ENCODE measurements around the gene RALGPS1.

Gene RALGPS1

DNA sequence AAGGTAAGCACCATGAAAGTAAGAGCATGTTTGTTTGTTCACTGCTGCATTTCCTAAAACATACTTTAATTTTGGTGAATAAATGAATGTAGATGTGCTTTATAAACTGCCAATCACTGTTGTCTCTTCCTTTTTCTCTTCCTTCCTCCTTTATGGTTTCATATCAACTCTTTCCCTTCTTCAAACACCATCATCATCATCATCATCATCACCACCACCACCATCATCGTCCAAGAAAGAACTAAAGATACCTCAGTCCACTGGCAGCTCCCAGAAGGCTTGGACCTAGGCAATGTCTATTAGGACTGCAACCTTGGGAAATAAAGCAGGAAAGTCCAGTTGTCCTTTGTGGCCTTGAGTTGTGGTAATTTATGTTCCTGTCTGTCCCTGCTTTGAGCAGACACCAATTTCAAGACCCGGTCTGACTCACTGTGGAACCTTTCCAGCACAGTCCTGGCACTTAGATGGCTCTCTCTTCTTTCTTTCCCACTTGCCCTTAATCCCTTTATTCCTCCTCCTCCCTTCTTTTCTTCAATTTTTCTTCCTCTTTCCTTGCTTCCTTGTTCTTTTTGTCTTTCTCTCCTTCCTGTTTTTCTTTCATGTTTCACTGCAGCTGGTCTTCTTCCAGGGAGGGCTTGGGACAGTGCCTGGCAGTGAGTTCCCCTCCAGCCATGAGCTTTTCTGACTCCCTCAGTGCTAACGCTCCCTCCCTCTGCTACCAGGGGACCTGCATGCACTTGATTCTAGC is 108.5 kb downstream of the RALGPS1 start:
- no peak for DNase-seq

DNA sequence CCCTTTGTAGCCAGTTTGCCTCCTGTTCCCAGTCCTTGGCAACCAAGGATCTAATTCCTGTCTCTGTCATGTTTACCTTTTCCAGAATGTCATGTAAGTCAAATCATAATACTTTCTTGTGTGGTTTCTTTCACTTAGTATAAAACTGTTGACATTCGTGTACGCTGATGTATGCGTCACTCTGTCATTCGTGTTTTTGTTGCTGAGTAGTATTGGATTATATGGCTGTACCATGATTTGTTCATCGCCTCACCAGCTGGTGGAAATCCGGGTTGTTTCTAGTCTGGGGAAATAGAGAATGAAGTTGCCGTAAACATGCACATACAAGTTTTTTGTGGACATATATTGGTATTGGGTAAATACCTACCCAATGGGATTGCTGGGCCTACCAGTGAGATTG is 110.5 kb downstream of the RALGPS1 start:
- no peak for DNase-seq

DNA sequence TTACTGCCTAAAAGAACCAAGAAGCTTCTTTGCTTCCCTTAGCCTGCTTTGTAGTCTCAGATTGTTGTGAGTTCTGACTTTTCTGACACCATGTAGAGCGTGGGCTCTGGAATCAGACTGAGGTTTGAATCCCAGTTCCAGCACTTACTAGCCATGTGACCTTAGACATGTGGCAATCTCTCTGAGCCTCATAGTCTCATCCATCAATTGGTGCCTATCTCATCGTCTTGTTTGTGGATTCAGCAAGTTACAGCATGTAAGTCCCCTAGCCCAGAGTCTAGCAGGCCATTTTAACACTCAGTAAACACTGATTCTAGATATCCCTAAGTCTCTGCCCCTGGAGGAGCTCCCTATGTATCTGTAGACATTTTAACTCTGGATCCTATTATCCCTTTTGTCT is 113.1 kb downstream of the RALGPS1 start:
- DNase-seq: no peak

DNA sequence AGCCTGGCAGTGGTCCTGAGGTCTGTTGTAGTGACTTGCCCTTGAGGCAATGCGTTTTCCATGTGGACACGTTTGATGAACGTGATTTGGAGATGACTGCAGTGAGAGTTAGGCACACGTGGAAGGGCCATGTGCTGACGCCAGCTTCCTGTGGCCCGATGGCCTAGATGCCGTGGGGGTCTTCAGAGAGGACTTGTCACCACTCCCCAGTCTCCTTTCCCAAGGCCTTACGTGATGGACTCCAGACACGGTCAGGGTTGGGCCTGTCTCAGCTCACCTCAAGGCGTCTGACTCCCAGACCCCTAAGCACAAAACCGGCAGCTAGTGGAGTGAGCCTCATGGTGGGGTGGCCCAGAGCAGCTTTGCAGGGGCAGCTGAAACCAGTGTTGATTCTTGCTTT is 115.0 kb downstream of the RALGPS1 start:
- no peak for DNase-seq

DNA sequence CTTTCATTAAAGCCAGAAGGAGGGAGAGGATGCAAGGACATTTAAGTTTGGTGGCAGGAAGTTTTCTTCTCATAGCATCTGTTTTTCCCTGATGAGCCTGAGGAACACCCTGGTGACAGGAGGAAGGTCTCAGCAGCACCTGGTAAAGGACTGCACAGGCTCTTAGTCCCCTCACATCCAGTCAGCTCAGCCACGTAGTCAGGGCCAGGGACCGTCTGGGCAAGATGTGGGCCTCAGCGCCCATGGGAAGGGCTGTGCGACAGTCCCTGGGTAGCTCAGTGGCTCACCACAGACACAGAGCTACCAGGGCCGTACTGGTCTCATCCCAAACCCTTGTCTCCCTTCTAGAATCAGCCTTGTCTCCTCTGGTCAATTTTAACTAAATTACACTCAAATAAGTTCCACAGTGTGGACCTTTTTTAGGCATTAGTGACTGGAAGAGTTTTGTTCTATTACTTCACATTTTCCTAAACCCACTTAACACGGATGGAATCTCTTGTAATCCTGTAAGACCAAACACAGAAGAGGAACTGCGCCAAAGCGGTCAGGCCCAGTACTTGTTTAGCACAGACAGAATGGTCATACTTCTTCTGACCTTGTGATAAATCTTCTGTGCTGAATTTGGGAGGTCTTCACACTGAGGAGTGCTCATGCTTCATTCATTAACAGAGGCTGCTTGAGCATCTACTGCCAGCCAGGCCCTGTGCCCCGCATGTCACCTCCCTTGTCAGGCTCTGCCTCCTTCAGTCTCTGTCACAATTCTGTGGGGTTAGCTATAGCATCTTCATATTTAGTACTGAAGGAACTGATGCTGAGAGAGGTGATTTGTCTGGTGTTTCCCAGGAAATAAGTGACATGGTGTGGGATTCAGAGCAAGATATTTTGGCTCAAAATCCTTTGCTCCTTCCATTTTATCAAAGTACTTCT is 116.5 kb downstream of the RALGPS1 start:
- DNase-seq: no peak

DNA sequence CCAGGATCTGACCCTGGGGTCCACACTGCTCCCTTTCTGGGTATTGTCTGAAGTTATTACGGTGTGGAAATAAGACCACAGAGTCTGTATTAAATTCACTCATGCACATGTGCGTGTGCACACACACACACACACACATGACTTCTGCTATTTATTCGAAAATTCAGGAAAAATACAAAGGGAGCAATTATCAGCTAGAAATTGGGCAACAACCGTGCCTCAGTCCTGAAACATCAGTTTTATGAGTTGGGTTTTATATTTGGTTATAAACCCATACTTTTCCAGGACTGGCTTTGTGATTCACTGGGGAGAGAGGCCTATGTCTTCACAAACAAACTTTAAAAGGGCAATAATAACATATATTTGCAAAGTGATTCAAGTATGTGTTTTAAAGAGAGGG is 117.7 kb downstream of the RALGPS1 start:
- no peak for DNase-seq

DNA sequence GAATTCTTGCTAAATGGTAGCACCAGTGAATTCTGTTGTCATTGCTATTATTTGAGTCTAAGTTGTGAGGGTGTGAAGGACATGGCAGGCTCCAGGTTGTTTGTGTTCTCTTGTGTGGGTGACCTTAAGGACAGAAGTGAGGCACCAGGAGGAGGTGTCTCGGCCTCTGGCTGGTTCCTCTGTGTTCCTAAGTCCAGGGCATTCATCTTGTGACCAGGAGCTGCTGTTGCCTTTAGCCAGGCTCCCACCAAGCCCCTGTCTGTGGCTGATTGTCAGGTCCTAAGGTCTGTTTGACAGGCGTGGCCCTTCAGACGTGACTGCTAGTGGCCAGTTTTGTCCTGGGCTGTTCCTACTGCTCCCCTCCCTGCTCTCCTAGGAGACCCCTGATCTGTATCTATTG is 118.5 kb downstream of the RALGPS1 start:
- DNase-seq: no peak

DNA sequence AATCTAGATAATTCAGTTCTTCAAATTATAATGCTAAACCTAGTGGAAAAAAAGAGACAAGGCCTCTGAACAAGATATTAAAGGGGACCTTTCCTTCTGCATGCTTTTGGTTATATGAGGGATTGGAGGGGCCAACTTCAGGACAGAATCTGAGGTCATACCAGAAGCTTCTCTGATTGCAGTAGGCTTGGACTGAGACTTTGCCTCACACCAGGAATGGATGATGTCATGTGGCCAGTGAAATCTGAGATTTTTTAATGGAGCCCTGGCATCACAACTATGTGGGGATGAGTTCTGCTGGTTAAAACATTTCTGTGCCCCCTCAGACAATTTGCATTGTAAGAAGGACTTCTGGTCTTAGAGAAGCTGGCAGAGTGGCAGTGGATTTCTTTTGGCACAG is 119.2 kb downstream of the RALGPS1 start:
- DNase-seq: peak; percentile 55

DNA sequence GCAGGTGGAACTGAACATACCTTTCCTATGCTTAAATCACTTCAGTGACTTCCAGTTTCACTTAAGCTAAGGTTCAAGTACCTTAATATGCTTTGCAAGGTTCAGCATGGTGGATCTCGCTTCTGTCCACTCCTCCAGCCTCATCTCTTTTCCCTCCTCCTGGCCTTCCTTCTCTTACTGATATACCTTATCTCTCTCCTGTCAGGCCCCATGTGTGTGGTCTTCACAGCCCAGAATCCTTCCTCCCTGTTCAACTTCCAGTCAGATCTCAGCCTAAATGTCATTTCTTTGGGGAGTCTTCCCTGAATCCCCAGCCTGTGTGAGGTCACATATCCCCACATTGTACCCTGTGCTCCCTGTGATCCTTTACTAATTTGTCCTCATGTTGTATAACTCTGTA is 120.1 kb downstream of the RALGPS1 start:
- no peak for DNase-seq

DNA sequence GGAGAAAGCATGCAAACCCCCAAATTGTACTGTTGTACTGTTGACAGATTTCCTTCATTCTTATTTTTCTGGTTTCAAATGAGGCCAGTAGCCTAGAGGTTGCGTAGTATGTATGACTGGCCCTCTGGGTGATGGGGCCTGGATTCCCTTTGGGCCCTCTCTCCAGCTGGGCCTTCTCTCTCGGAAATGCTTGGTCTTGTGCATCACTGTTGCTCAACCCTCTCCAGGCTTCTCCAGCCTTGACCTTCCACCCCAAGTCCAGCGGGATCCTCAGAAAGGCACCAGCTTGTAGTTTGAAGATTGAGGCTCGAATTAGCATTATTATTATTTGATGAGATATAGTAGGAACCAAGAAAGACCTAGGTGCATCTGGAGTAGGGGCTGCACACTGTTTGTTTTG is 120.8 kb downstream of the RALGPS1 start:
- peak; percentile 30 for DNase-seq

DNA sequence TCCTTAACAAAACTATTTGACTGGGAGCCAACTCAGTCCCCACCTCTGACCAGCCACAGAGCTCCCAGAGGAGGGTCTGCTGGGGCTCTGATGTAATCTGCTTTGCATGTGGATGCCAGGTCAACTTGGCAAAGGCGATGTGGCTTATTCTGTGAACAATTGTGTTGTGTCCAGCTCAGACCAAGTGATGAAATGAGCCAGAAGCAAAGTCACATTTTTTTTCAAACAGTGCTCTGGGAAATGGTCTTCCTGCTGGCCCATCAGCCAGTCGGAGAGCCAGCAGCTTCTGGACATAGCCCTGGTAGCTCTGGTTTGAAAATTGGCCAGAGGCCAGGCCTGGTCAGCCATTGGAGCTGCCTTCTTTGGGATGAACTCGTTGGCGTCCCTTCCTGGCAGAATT is 121.4 kb downstream of the RALGPS1 start:
- DNase-seq: peak; percentile 64

DNA sequence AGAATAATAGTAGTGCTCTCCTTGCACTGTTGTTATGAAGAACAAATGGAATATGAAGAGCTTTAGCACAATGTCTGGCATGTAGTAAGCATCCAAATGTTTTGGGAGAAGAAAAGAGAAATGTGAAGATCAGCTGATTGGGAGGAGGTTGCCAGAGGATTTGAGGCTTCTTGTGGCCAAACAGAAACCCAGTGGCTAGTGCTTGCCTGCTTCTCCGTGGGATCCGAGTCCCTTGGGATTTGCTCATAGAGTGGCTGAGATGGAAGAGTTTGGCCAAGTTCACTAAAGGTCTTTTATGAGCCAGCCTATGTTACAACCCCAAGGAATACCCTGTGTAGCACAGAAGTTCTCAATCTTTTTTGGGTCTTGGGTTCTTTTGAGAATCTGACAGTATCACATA is 121.9 kb downstream of the RALGPS1 start:
- DNase-seq: peak; percentile 30

DNA sequence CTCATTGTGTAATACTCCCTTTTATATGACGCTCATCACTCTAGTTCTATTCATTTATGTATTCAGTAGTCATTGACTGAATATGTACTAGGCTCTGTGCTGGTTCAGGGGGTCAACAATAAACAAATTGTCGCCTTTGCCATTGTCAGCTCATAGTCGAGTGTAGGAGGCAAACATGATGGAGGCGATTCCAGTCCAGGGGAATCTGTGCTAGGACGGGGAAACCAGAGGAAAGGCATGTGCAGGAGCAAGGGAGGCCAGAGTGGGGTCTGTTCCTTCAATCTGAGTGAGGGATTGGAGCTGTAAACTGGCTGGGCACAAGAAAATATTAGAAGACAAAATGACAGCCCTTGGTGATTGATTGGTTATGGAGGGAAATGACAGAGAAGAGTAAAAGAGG is 123.9 kb downstream of the RALGPS1 start:
- DNase-seq: no peak

DNA sequence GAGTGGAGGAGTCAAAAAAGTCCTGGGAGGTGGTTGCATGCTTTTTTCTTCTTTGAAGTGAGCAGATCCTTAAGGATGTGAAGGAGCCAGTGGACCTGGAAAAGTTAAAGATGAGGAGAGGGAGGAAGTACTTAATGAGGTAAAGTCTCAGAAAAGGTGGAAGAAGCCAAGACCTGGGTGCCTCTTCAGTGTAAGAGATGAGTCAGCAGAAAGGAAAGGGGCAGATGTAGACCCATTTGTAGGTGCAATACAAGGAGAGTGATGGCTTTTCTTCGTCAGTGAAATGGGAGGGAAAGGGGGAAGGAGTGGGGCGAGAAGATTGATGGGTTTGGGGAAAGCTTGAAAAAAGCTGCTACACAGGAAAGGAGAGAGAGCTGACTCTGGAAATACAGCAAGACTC is 124.9 kb downstream of the RALGPS1 start:
- DNase-seq: no peak

DNA sequence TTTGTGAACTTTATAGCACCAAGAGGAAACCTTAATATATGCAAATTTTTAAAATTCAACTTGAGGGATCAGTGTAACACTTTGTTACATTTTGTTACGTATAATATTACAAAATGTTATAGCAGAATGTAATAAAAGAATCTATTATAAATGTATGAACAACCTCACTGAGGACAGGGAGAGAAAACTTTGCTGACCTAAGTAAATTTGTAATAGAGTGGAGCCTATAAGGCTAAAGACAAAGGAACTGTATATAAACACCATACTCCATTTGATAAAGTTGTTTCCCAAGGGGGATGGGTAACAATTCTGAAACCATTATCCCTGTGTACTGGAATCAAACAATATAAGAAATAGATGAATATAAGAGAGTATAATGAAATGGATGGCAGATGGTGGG is 130.6 kb downstream of the RALGPS1 start:
- DNase-seq: no peak

DNA sequence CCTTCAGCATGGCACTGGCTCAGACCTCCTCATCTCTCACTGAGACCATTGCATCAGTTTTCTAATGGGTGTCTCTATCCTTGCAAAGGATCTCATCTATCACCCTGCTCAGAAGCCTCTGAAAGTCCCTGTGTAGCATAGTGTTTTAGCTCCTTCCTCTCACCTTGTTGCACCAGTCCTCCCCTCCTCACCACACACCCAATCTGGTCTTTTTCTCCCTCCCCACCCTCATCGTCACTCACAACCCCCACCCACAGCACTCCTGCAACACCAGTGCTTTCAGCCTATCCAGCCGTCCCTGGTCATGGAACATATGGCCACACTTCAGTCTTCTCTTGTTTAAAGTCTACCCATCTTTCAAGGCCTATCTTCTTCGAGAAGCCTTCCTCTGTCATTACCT is 133.4 kb downstream of the RALGPS1 start:
- DNase-seq: no peak

DNA sequence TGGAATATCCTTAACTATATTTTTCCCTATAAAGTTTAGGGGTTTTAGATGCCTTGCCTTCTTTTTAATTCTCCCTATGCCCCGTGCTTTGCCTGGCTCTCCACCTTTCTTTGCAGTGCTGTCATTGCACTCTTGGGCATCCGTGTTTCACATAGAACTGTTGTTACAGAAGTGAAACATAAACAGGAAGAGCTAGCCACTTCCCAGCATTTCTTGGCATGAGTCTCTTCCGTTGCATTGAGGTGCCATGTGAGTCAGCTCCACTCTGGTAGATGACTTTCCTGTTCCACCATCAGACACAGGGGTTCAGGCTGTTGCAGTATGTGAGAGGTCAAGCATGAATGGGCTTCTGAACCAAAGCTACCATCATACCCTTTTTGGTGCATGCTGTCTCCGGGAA is 134.5 kb downstream of the RALGPS1 start:
- peak; percentile 73 for DNase-seq

DNA sequence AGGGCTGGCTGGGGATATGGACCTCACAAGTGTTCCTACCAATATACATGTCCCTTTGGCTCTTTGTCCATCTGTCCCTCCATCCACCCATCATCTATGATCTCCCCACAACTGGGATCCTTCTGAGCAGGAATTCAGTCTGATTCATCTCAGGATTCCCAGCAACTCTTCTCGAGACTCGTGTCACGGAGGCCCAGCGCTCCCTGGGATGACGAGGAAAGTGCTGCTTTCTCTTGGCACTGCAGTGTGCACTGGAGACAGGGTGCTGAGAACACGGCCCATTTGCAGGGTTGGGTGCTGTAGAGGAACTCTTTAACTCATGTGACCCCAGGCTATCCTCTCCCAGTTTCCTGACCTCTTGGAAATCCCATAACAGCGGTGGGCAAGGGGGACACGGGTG is 135.0 kb downstream of the RALGPS1 start:
- DNase-seq: no peak

DNA sequence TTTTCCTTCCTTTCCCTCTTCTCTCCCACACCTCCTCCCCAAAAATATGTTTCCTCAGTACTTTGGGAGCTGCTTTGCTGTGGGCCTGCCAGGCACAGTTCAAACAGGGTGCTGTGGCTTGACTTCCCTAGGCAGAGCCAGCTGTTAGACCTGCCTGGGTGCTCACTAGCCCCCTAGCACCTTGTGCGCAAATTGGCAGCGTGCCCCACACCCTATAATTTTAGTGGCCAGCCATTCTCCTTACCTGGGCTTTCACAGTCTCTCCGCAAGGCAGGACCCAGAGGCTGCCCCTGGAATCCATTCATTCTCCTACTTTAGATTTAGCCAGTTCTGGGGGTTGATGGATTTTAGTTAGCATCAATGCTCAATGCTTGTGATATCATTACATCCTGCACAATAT is 135.6 kb downstream of the RALGPS1 start:
- DNase-seq: no peak

DNA sequence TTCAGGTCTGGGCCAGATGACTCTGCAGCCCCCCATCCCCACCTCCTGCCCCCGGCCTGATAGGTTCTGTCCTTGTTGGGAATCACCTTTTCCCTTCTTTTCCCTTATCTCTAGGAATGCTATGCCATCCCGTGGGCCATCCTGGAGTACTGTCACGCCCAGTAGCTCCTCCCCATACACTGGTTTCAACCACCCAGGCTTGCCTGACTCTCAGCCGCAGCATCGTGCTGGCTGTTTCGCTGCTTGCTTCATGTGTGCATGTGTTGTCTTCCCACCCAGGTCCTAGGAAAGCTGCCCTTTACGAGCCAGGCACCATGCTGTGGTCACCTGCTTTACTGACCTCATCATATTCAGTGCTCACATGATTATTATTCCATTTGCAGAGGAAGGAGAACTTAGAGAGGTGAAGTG is 136.0 kb downstream of the RALGPS1 start:
- no peak for DNase-seq

DNA sequence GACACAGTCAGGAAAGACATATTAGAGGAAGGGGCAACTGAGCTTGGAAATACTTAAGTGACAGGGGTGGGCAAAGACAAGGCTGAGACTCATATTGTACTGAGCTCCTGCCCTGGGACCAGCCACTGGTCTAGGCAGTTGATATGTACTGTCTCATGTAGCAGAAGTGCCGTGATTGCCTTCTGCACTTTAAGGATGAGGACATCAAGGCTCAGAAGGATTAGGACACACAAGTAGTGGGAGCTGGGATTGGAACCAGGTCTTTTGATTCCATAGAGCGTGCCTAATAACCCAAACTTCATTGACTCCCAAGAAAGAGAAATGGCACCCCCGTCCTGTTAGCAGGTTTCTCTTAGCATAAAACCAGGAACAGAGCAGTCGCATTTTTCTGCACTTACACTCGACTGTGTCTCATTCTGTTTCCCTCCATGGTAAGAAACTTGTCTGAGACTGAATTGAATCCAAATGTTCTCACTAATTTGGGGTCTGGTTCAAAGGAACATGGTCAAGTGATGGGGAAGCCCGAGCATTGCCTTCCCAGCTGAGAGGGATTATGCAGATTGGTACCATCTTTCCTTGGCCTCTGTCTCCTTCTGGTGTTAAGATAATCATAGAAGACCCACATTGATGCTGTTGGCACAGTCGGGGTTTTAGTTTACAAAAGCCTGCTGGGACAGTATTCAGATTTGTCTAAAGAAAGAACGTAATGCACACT is 137.5 kb downstream of the RALGPS1 start:
- DNase-seq: no peak

DNA sequence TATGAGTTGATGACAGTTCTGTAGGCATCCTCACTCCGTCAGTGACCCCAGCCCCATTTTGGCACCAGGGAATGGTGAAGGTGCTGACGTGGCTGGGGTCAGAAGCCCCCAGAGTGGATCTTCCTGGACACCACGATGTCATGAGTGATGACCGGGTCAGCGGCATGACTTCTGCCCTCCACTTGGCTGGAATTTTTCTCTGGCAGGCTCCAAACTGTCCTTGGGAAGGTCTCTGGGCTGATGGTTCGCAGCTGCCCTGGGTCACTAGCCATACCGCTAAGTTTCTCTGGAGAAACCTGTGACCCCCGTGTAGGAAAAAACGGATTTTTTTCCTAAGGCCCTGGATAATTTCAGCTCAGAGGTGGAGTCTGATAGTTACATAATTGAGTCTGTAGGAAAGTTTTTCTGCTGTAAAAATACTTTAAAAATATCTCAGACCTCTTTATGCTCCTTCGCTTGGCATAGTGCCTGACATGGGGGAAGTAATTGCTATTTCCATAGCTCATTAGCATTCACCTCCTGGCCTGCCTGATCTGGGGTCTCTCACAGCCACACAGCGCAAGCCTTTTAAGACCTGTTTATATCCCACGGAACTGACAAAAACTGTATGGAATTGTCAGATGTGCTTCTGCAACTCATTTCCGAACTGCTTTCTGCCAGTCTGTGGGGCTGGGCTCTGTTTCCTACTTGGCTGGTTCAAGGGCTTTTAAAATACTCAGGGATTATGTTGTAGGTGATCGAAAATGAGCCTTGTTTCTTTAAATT is 138.7 kb downstream of the RALGPS1 start:
- no peak for DNase-seq

DNA sequence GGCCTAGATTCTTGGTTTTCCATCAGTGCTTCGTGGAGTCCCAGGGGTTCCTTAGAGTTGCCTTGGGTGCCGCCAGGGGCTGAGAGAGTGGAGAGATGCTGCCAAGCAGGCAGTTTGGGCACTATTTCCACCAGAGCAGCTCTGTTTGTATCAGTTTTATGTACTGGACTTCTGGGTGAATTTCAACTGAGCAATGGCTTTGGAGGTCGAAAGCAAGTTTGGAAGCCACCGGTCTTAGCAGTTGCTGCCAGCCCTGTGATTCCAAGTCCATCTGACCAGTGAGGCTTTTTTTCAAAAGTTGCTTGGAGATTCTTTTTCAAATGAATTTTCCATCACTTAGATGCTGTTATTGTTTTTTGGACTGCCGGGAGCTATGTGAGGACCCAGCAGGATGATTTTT is 139.4 kb downstream of the RALGPS1 start:
- DNase-seq: no peak
